ENCODE measurements around the gene OR6B1. TPM values are rescaled to one million over a fixed set of nuclear protein-coding genes. Genes with fewer than 3 reads are reported as not detected.
"Not testable (repeated sequence)": the region's sequence is repeated elsewhere in the genome, so short reads cannot be mapped to it uniquely, and the experiment has no call there.

The OR6B1 gene
- total RNA-seq, 2 experiments from 2014 or later: not detected

DNA sequence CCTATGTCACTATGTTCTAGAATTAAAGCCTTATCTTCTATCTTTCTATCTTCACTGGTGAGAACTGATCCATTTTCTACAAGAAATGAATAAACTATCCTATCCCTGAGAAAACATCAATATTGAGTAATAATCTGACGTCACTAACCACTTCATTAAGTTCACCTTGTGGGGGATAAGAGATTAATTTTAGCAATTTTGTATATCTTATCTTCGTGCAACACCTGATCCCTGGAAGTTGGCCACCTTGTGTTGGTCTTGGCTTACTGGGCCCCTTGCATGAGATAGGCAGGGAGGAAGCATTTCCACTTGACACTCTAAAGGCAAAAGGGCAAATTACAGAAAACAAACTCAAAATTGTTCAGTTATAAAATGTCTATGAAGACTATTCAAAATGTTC lies 20.1 kb upstream of the OR6B1 start:
- Mint-ChIP-seq H3K9me3 (no peaks in the 10 kb centered on the region), H3K27ac (no peak overlapping the region), H3K36me3 (no peaks in the 10 kb centered on the region), H3K27me3 (peaks cover 3% of the 10 kb centered on the region), H3K4me1 (ENCODE audit: low read depth) (no peaks in the 10 kb centered on the region), H3K4me3 (no peak overlapping the region)
- POLR2A ChIA-PET: no interaction called here
- DNase-seq: no peak
- intact Hi-C loops (cut with micrococcal nuclease): no loop called here
- CTCF ChIA-PET: no interaction called here

DNA sequence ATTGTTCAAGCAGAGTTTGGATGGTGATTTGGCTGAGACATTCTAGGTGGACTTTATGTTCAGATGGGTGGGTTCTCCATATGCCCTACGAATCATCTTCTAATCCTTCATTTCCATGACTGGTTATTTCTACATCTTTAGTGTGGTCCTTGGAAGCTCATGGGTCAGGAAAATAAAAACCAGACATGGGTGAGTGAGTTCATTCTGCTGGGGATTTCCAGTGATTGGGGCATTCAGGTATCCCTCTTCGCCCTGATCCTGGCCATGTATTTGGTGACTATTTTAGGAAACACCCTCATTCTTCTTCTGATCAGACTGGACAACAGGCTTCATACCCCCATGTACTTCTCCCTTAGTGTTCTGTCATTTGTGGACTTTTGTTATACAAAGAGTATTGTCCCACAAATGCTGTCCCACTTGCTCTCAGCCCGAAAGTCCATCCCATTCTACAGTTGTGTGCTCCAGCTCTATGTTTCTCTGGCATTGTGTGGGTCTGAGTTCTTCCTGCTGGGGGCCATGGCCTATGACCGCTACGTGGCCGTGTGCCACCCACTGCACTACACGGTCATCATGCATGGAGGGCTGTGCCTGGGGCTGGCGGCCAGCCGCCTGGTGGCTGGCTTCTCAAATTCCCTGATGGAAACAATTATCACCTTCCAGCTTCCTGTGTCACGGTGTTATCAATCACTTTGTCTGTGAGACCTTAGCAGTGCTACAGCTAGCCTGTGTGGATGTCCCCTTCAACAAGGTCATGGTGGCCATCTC lies 19.2 kb upstream of the OR6B1 start:
- Mint-ChIP-seq H3K27ac (no peak overlapping the region), H3K9me3 (no peaks in the 10 kb centered on the region), H3K36me3 (no peaks in the 10 kb centered on the region), H3K4me3 (no peak overlapping the region), H3K4me1 (ENCODE audit: low read depth) (no peaks in the 10 kb centered on the region), H3K27me3 (peaks cover 2% of the 10 kb centered on the region)
- CTCF ChIA-PET: no interaction called here
- POLR2A ChIA-PET: no interaction called here
- intact Hi-C loops (cut with micrococcal nuclease): no loop called here
- DNase-seq: no peak

- CTCF ChIA-PET: no interaction called here
- Mint-ChIP-seq H3K4me1 (ENCODE audit: low read depth) (peaks cover 9% of the 10 kb centered on the region), H3K9me3 (no peaks in the 10 kb centered on the region), H3K4me3 (no peak overlapping the region), H3K27ac (no peak overlapping the region), H3K27me3 (no peaks in the 10 kb centered on the region), H3K36me3 (no peaks in the 10 kb centered on the region)
- POLR2A ChIA-PET: no interaction called here
- DNase-seq: no peak
- intact Hi-C loops (cut with micrococcal nuclease): no loop called here
Observed at GRCh38 chr7:143983960-143984359, 16.2 kb upstream of the OR6B1 start.

DNA sequence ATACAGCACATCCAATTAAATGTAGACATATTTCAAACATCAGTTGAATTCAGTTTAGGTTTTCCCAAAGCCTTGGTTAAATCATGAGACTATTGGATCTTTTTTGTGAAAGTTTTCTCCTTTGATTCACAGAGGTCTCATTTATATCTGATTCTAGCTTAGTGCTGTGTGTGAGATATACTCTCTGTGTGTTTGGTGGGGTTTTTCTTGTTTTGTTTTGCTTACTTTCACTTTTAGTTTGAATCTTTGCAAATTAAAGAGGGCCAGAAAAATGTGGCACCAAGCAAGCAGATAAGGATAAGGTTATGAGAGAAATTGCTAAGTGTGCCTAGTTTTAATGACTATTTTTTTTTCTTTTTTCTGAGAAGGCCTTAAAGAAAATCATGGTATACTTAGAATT lies 12.6 kb upstream of the OR6B1 start:
- Mint-ChIP-seq H3K4me1 (ENCODE audit: low read depth) (peaks cover 9% of the 10 kb centered on the region), H3K36me3 (no peaks in the 10 kb centered on the region), H3K27me3 (peaks cover 6% of the 10 kb centered on the region), H3K27ac (no peak overlapping the region), H3K4me3 (no peak overlapping the region), H3K9me3 (peaks cover 13% of the 10 kb centered on the region)
- ChIA-PET CTCF (no interaction called here), POLR2A (no interaction called here)
- DNase-seq: no peak
- intact Hi-C loops (cut with micrococcal nuclease): no loop called here

- Mint-ChIP-seq H3K9me3 (peaks cover 13% of the 10 kb centered on the region), H3K4me3 (no peak overlapping the region), H3K27ac (no peak overlapping the region), H3K27me3 (peaks cover 6% of the 10 kb centered on the region), H3K4me1 (ENCODE audit: low read depth) (peaks cover 9% of the 10 kb centered on the region), H3K36me3 (no peaks in the 10 kb centered on the region)
- DNase-seq: no peak
- CTCF ChIA-PET: no interaction called here
- POLR2A ChIA-PET: no interaction called here
- intact Hi-C loops (cut with micrococcal nuclease): no loop called here
Observed at GRCh38 chr7:143988976-143989745, 11.0 kb upstream of the OR6B1 start.

- no peaks in the 10 kb centered on the region for H3K36me3 Mint-ChIP-seq
- no peak overlapping the region for H3K4me3 Mint-ChIP-seq
- POLR2A ChIA-PET: no interaction called here
- no peak overlapping the region for H3K27ac Mint-ChIP-seq
- H3K27me3 Mint-ChIP-seq: peaks cover 6% of the 10 kb centered on the region
- no peak for DNase-seq
- peaks cover 13% of the 10 kb centered on the region for H3K9me3 Mint-ChIP-seq
- CTCF ChIA-PET: no interaction called here
- intact Hi-C loops (cut with micrococcal nuclease): no loop called here
- H3K4me1 Mint-ChIP-seq (ENCODE audit: low read depth): peaks cover 2% of the 10 kb centered on the region
Observed at GRCh38 chr7:143992670-143993069, 7.5 kb upstream of the OR6B1 start.

- CTCF ChIA-PET: no interaction called here
- H3K4me1 Mint-ChIP-seq (ENCODE audit: low read depth): no peaks in the 10 kb centered on the region
- H3K4me3 Mint-ChIP-seq: no peak overlapping the region
- DNase-seq: no peak
- peaks cover 13% of the 10 kb centered on the region for H3K9me3 Mint-ChIP-seq
- H3K36me3 Mint-ChIP-seq: no peaks in the 10 kb centered on the region
- H3K27ac Mint-ChIP-seq: no peak overlapping the region
- intact Hi-C loops (cut with micrococcal nuclease): no loop called here
- POLR2A ChIA-PET: no interaction called here
- H3K27me3 Mint-ChIP-seq: peaks cover 6% of the 10 kb centered on the region
Observed at GRCh38 chr7:143993924-143994323, 6.2 kb upstream of the OR6B1 start.

- CTCF ChIA-PET: no interaction called here
- POLR2A ChIA-PET: no interaction called here
- DNase-seq: no peak
- Mint-ChIP-seq H3K4me3 (no peak overlapping the region), H3K4me1 (ENCODE audit: low read depth) (no peaks in the 10 kb centered on the region), H3K36me3 (no peaks in the 10 kb centered on the region), H3K9me3 (no peaks in the 10 kb centered on the region), H3K27me3 (peaks cover 8% of the 10 kb centered on the region), H3K27ac (no peak overlapping the region)
- intact Hi-C loops (cut with micrococcal nuclease): no loop called here
Observed at GRCh38 chr7:144001543-144001942, 1.4 kb downstream of the OR6B1 start.

DNA sequence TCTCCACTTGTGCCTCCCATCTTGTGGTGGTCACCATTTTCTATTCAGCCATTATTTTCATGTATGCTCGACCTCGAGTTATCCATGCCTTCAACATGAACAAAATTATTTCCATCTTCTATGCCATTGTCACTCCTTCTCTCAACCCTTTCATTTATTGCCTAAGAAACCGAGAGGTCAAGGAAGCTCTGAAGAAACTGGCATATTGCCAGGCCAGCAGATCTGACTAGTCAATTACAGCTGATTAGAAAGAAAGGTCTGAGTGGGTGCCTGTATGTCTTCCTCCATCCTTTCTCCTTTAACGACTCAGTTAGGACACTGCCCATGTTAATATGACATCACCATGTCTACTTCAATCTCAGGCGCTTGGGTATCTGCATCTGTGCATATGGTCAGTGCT lies 4.6 kb downstream of the OR6B1 start:
- H3K4me1 Mint-ChIP-seq (ENCODE audit: low read depth): no peaks in the 10 kb centered on the region
- ChIA-PET POLR2A (no interaction called here), CTCF (no interaction called here)

GRCh38 chr7:144006029-144006691 lies 6.0 kb downstream of the OR6B1 start:
- intact Hi-C loops (cut with micrococcal nuclease): no loop called here
- Mint-ChIP-seq H3K27me3 (peaks cover 10% of the 10 kb centered on the region), H3K27ac (no peak overlapping the region), H3K9me3 (peaks cover 15% of the 10 kb centered on the region), H3K4me3 (no peak overlapping the region), H3K4me1 (ENCODE audit: low read depth) (no peaks in the 10 kb centered on the region), H3K36me3 (peaks cover 1% of the 10 kb centered on the region)
- POLR2A ChIA-PET: no interaction called here
- no peak for DNase-seq
- CTCF ChIA-PET: no interaction called here

More for the DNA sequence above, 4.6 kb downstream of the OR6B1 start:
- Mint-ChIP-seq H3K9me3 (peaks cover 10% of the 10 kb centered on the region), H3K4me3 (no peak overlapping the region), H3K27me3 (peaks cover 8% of the 10 kb centered on the region), H3K36me3 (peaks cover 1% of the 10 kb centered on the region), H3K27ac (no peak overlapping the region)
- intact Hi-C loops (cut with micrococcal nuclease): no loop called here
- no peak for DNase-seq

DNA sequence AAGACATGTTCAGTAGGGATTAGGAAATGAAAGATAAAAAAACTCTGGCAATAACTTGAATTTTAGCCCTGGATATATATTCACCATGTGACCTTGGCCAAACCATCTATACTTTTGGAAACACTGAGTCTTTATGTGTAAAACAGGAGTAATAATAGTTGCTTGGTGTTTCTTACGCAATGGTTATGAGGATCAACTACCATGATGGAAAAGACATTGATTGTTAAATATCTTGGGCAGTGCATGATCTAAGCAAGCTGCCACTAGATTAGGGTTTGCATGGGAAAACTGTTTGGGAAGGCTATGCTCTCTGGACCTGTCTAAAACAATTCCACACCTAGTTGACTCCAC lies 6.5 kb downstream of the OR6B1 start:
- Mint-ChIP-seq H3K27me3 (peaks cover 11% of the 10 kb centered on the region), H3K9me3 (peaks cover 16% of the 10 kb centered on the region), H3K27ac (no peak overlapping the region), H3K36me3 (peaks cover 1% of the 10 kb centered on the region), H3K4me1 (ENCODE audit: low read depth) (no peaks in the 10 kb centered on the region), H3K4me3 (no peak overlapping the region)
- POLR2A ChIA-PET: no interaction called here
- no peak for DNase-seq
- intact Hi-C loops (cut with micrococcal nuclease): no loop called here
- CTCF ChIA-PET: no interaction called here

- Mint-ChIP-seq H3K27me3 (peaks cover 11% of the 10 kb centered on the region), H3K4me1 (ENCODE audit: low read depth) (no peaks in the 10 kb centered on the region), H3K9me3 (peaks cover 16% of the 10 kb centered on the region), H3K27ac (no peak overlapping the region), H3K36me3 (peaks cover 1% of the 10 kb centered on the region), H3K4me3 (no peak overlapping the region)
- no peak for DNase-seq
- ChIA-PET CTCF (no interaction called here), POLR2A (no interaction called here)
- intact Hi-C loops (cut with micrococcal nuclease): no loop called here
Observed at GRCh38 chr7:144009361-144009760, 9.2 kb downstream of the OR6B1 start.

DNA sequence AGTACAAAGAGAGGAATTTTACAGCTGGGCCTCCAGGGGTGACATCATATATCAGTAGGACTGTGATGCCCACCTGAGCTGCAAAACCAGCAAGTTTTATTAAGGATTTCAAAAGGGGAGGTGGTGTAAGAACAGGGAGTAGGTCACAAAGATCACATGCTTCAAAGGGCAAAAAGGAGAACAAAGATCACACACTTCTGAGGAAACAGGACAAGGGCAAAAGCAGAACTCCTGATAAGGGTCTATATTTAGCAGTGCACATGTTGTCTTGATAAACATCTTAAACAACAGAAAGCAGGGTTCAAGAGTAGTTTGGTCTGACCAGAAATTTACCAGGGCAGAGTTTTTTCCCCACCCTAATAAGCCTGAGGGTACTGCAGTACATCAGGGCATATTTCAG lies 9.9 kb downstream of the OR6B1 start:
- H3K36me3 Mint-ChIP-seq; DNase-seq; intact Hi-C loops (cut with micrococcal nuclease); H3K27me3 Mint-ChIP-seq; CTCF ChIA-PET; H3K27ac Mint-ChIP-seq; H3K4me3 Mint-ChIP-seq; POLR2A ChIA-PET; H3K4me1 Mint-ChIP-seq (ENCODE audit: low read depth): not testable (repeated sequence)
- peaks cover 16% of the 10 kb centered on the region for H3K9me3 Mint-ChIP-seq

All from activated CD4-positive, alpha-beta memory T cell treated with anti-CD3 and anti-CD28 coated beads for 36 hours (primary cell).